GM10248 (cell line): ENCODE data around the gene HEATR5A.

ENCODE experiments used
- CTCF ChIA-PET: fragments of 300-600 bp; sonication (Branson Sonifier 250); formaldehyde crosslinking; extraction: SDS; loops from one replicate; lab custom pipeline; 2021; ENCODE audit warnings: antibody characterized with exemption; lab: Yijun Ruan, JAX
- POLR2A ChIA-PET: fragments of 350-650 bp; sonication (Branson Sonifier 250); formaldehyde crosslinking; extraction: SDS; loops from one replicate; lab custom pipeline; 2020; ENCODE audit warnings: antibody characterized with exemption; lab: Yijun Ruan, JAX
- DNase-seq: peaks from one replicate; pipeline ENCODE4 v3.0.0; 2012; ENCODE audit errors: extremely low spot score
- CTCF ChIP-seq: IDR thresholded peaks from 2 replicates; pipeline ENCODE4 v1.5.1; 2012; ENCODE audit warnings: mild to moderate bottlenecking, low read depth; ENCODE audit errors: extremely low read depth, missing control alignments, control extremely low read depth

The HEATR5A gene

DNA sequence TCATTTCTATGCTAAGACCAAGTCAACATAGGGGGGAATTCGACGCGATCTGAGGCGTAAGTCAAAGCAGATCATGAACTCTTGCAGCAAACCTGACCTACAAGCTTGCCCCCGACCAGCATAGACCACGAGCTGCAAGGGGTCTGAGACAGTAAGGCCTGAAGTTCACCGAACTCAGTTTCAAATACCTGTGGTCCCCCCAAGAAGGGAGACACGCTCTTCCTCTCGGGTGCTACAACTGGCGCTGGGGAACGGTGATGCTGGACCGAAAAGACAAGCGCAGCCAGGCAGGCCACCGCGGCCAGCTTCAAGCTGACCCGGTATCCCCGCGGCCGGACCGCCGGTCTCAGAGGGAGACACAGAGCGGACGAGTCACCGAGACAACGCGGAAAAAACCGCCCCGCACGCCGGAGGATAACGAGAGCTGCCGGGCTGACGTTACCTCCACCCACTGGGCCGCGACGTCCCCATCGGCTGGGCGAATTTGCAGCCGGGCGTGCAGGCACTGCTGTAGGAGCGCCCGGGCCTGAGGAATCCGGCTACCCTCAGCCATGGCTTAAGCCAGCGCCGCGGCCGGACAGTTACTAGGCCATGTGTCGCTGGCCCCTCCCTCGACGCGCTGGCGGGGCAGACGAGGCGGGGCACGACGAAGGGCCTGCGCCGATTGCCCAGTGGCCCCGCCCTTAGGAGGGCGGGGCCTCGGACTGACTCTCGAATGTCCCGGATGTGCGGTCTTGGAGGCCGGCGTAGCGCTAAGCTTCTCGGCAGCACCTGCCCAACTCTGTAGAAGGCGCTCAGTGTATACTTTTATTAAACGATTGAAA, 36.7 kb upstream of the HEATR5A start, which contains the start of gene DTD2:
TSS of gene DTD2 (minus strand) at position 666 of the 824 bp plus-strand sequence. CDS start at position 553, 113 bp downstream.
- CTCF ChIA-PET = interaction anchor here (0.7 to 3.0 kb wide), 13 partner anchors 8 to 802 kb away, joined by 3 to 14 read pairs (median 3); partner anchors contain the start of genes HEATR5A and HECTD1
- TF ChIP-seq CTCF = no peak
- POLR2A ChIA-PET = interaction anchor here (1.0 kb wide), 1 partner anchor 36 kb away, joined by 7 read pairs; the partner anchor contains the start of gene HEATR5A
- DNase-seq = peak; percentile 97

- peak; percentile 33 for DNase-seq
- ChIA-PET CTCF (interaction anchor here (0.6 to 3.1 kb wide), 13 partner anchors 8 to 576 kb away, joined by 3 to 15 read pairs (median 3); partner anchors contain the start of genes COCH, DTD2, HEATR5A and HECTD1), POLR2A (no interaction called here)
- peak; percentile 50 for TF ChIP-seq CTCF
These were observed 29.7 kb upstream of the HEATR5A start for GRCh38 chr14:31449971-31450610.

- TF ChIP-seq CTCF = no peak
- no peak for DNase-seq
- ChIA-PET CTCF (interaction anchor here (0.7 to 3.1 kb wide), 10 partner anchors 9 to 575 kb away, joined by 3 to 15 read pairs (median 3); partner anchors contain the start of genes COCH, DTD2, HEATR5A and HECTD1), POLR2A (no interaction called here)
These were observed 28.8 kb upstream of the HEATR5A start for GRCh38 chr14:31449136-31449535.

DNA sequence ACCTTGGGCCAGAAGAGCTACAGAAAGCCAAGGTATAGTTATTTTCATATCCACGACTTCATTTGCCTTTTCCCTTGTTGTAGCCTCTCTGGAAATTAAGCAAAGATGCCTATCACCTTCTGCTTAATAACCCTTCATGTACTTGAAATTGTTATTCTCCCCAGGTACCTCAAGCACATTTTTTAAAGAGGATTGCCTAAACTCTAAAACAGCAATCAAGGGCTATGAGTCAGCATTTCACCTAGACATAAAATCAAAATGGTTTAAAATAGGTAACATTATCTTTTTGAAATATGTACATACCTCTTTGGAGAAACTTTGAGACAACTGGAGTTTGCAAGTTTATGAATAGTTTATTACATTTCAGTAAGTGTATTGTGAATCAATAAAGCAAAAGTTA, 25.4 kb upstream of the HEATR5A start:
- ChIA-PET POLR2A (interaction anchor here (1.0 kb wide), 1 partner anchor 25 kb away, joined by 4 read pairs; the partner anchor contains the start of gene HEATR5A), CTCF (interaction anchor here (1.0 kb wide), 1 partner anchor 18 kb away, joined by 4 read pairs; no protein-coding TSS in a partner anchor)

GRCh38 chr14:31442284-31442683, 21.9 kb upstream of the HEATR5A start:
- no peak for TF ChIP-seq CTCF
- ChIA-PET CTCF (interaction anchor here (0.9 to 1.0 kb wide), 2 partner anchors 8 to 13 kb away, joined by 3 read pairs; no protein-coding TSS in a partner anchor), POLR2A (no interaction called here)
- DNase-seq = no peak

More for the DNA sequence above, 25.4 kb upstream of the HEATR5A start:
- no peak for DNase-seq
- no peak for TF ChIP-seq CTCF
